ENCODE results near the gene P3R3URF. TPM values are rescaled to one million over a fixed set of nuclear protein-coding genes. Genes with fewer than 3 reads are reported as not detected.
A peak's percentile ranks its signal among the peaks of the same experiment; 100 is the strongest.

Gene P3R3URF
- total RNA-seq, 1 donor from 2014 or later, result not detected

DNA sequence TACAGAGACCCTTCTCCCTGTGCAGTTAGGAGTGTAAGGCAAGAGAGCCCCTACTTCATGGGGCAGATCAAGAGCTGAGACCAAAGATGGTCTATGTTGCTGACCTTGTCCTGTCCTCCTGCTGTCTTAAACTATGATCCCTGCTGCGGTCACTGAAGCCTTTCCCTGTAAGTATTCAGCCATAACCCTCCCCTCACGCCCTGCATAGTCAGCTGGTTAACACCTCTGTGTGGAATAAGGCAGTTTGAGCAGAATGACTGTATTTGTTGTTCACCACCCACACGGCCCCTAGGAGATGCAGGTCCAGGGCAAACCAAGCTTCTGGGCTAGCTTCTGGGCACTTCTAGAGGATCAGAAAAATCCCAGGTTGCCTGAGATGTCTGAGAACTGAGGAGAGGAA lies 1.0 kb downstream of the P3R3URF start:
- no peaks in the 10 kb centered on the region for H3K4me1 Mint-ChIP-seq (ENCODE audit: low read depth)
- H3K9me3 Mint-ChIP-seq, result no peaks in the 10 kb centered on the region
- H3K4me3 Mint-ChIP-seq, result no peak overlapping the region
- DNase-seq (ENCODE audit: low spot score), result no peak
- no peak overlapping the region for H3K27ac Mint-ChIP-seq
- H3K36me3 Mint-ChIP-seq (ENCODE audit: low read depth), result no peaks in the 10 kb centered on the region
- intact Hi-C loops (cut with micrococcal nuclease), result no loop called here
- H3K27me3 Mint-ChIP-seq (ENCODE audit: insufficient read depth), result peaks cover 9% of the 10 kb centered on the region

DNA sequence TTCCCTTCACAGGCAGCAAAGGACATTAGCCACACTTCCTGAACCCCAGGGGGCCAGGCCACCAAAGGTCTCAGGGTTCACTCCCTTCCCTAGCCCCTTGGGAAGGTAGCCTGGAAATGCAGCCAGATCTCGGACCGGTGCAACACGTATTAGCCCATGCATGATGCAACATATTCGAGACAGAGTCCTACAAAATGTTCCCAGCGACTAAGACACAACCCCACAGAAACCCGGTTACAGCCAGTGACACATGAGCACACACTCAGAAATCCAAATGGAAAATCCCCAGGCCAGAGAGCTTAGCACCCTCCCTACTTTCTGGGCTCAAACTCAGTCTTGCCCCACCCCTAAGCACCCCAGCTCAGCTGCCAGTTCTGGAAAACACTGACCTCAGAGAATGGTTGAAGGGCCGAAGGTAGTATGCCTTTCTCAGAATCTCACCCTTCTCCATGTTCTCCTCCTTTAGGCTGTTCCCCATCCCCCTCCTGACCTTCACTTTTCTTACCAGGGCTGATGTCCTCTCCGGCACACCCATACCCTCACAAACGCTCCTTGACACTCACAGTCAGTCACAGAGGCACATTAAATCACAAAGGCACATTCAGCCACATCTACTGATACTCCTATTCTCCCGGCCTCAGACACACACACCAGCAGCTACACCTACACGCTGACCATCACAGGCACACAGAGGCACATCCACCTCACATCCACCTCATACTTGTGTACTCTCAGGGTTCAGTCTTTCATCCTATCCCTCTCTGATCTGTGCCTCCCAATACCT lies 1.6 kb downstream of the P3R3URF start, which contains the start of gene TSPAN1:
TSS of gene TSPAN1 (plus strand) at position 640 of the 784 bp plus-strand sequence. CDS start 6,021 bp downstream, outside the sequence.
- Mint-ChIP-seq H3K27ac (no peak within 1 kb of the TSS), H3K4me3 (no peak within 1 kb of the TSS), H3K36me3 (ENCODE audit: low read depth) (no peaks in the 10 kb centered on the region), H3K4me1 (ENCODE audit: low read depth) (no peaks in the 10 kb centered on the region), H3K9me3 (no peaks in the 10 kb centered on the region), H3K27me3 (ENCODE audit: insufficient read depth) (peaks cover 12% of the 10 kb centered on the region)
- no peak for DNase-seq (ENCODE audit: low spot score)
- intact Hi-C loops (cut with micrococcal nuclease), result no loop called here

DNA sequence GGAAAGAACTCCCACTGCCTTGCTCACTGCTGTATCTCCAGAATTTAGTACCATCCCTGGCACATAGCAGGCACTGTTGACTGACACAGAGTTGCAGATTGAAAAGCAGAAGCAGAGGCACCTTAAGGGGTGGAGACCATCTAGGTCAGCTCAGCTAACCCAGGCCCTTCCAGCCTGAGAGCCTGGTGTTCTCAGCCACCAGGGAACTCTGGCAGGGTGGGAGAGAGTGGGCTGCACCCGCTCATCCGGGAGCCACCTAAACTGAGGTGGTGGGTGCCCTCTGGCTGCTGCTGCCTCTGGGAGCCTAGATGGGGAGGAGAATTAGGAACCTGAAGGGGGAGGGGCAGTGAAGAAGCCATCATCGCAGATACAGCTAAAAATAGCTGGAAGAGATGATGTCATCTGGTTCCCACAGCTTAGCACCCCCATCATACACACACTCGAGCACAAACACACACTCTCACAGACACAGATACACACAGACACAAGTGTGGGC lies 2.9 kb downstream of the P3R3URF start:
- H3K4me3 Mint-ChIP-seq, result no peak overlapping the region
- no peaks in the 10 kb centered on the region for H3K36me3 Mint-ChIP-seq (ENCODE audit: low read depth)
- no peak for DNase-seq (ENCODE audit: low spot score)
- H3K27ac Mint-ChIP-seq, result no peak overlapping the region
- H3K4me1 Mint-ChIP-seq (ENCODE audit: low read depth), result no peaks in the 10 kb centered on the region
- intact Hi-C loops (cut with micrococcal nuclease), result no loop called here
- peaks cover 12% of the 10 kb centered on the region for H3K27me3 Mint-ChIP-seq (ENCODE audit: insufficient read depth)
- H3K9me3 Mint-ChIP-seq, result no peaks in the 10 kb centered on the region

DNA sequence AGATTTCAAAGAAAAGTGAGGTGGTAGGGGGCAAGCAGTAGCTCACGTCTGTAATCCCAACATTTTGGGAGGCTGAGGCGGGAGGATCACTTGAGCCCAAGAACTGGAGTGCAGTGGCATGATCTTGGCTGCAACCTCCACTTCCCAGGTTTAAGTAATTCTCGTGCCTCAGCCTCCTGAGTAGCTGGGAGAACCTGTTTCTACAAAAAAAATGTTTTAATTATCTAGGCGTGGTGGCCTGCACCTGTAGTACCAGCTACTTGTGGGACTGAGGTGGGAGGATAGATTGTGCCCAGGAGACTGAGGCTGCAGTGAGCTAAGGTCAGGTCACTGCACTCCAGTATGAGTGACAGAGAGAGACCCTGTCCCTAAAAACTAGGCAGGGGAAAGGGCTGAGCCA lies 4.0 kb downstream of the P3R3URF start:
- peaks cover 15% of the 10 kb centered on the region for H3K27me3 Mint-ChIP-seq (ENCODE audit: insufficient read depth)
- H3K27ac Mint-ChIP-seq, result no peak overlapping the region
- intact Hi-C loops (cut with micrococcal nuclease), result no loop called here

DNA sequence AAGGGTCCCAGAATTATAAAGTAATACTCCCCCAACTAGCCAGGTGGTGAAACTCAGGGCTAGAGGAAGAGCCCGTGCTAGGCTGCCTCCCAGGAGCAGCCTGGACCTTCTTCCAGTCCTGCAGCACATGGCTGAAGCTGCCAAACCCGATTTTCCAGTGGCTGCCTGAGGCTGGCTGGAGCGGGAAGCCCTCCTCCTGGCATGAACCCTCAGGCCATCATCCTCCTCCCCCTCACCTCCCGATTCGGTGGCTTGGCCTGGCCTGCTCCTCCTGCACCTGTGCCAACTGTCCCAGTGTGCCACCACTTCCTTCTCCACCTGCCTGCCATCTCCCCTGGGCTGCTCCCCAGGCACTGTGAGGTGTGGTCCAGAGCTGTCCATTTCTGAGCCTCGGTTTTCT lies 4.4 kb downstream of the P3R3URF start:
- peaks cover 11% of the 10 kb centered on the region for H3K4me1 Mint-ChIP-seq (ENCODE audit: low read depth)
- peaks cover 14% of the 10 kb centered on the region for H3K27me3 Mint-ChIP-seq (ENCODE audit: insufficient read depth)
- H3K4me3 Mint-ChIP-seq, result no peak overlapping the region
- no peaks in the 10 kb centered on the region for H3K36me3 Mint-ChIP-seq (ENCODE audit: low read depth)
- no peak overlapping the region for H3K27ac Mint-ChIP-seq
- no peaks in the 10 kb centered on the region for H3K9me3 Mint-ChIP-seq
- DNase-seq (ENCODE audit: low spot score), result no peak
- intact Hi-C loops (cut with micrococcal nuclease), result no loop called here

More for the DNA sequence above, 4.0 kb downstream of the P3R3URF start:
- DNase-seq (ENCODE audit: low spot score), result no peak
- Mint-ChIP-seq H3K9me3 (no peaks in the 10 kb centered on the region), H3K4me3 (no peak overlapping the region), H3K4me1 (ENCODE audit: low read depth) (peaks cover 6% of the 10 kb centered on the region), H3K36me3 (ENCODE audit: low read depth) (no peaks in the 10 kb centered on the region)

DNA sequence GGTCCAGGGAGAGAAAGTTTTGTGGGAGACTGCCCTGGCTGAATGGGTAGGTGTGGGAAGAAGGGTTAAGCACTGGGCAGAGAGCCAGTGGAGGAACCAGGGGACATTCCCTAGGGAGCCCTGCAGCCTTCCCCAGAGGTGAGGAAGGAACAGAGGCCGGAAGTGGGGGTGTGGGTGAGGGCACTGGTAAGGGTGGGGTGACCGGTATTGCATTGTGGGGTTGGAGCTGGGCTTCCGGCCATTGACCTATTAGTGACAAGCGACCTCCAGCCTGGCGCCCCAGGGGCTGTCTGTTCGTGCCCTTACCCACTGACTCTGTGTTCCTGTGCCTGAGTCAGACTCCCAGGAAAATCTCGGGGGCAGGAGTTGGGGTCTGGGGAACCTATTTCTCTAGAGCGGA lies 4.9 kb downstream of the P3R3URF start:
- Mint-ChIP-seq H3K4me1 (ENCODE audit: low read depth) (peaks cover 16% of the 10 kb centered on the region), H3K27me3 (ENCODE audit: insufficient read depth) (peaks cover 14% of the 10 kb centered on the region)

DNA sequence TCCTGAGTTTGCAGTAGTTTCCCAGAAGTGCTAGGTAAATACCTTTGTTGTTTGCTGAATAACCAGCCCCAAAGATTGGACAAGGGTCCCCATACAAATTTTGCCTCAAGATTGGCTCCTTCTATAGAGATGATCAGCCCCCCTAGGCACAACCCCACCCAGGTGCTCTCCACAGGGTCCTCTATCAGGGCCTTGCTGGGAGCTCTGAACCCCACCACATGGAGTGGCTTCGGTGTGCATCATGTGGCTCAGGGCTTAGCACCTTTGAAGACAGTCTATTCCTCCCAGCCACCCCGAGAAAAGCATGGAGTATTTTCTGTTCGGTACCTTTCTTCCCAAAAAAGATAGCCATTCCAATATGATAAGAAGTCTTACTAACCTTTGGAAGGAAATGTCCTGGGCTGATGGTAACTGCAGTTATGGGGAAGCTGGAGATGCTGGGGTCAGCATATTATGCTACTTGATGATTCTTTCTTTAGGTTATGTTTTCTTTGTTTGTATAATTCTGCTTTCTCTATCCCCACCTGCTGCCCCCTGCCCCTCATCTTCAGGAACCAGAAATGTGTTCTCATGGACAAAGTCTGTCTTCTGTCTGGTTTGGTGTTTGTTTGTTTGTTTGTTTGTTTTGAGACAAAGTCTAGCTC lies 6.4 kb downstream of the P3R3URF start:
- Mint-ChIP-seq H3K27ac (no peak overlapping the region), H3K4me1 (ENCODE audit: low read depth) (peaks cover 18% of the 10 kb centered on the region), H3K27me3 (ENCODE audit: insufficient read depth) (peaks cover 14% of the 10 kb centered on the region), H3K9me3 (no peaks in the 10 kb centered on the region), H3K36me3 (ENCODE audit: low read depth) (no peaks in the 10 kb centered on the region), H3K4me3 (no peak overlapping the region)
- DNase-seq (ENCODE audit: low spot score), result no peak
- intact Hi-C loops (cut with micrococcal nuclease), result no loop called here

More for the DNA sequence above, 4.9 kb downstream of the P3R3URF start:
- H3K36me3 Mint-ChIP-seq (ENCODE audit: low read depth), result no peaks in the 10 kb centered on the region
- H3K9me3 Mint-ChIP-seq, result no peaks in the 10 kb centered on the region
- DNase-seq (ENCODE audit: low spot score), result no peak
- no peak overlapping the region for H3K27ac Mint-ChIP-seq
- intact Hi-C loops (cut with micrococcal nuclease), result no loop called here
- H3K4me3 Mint-ChIP-seq, result no peak overlapping the region

DNA sequence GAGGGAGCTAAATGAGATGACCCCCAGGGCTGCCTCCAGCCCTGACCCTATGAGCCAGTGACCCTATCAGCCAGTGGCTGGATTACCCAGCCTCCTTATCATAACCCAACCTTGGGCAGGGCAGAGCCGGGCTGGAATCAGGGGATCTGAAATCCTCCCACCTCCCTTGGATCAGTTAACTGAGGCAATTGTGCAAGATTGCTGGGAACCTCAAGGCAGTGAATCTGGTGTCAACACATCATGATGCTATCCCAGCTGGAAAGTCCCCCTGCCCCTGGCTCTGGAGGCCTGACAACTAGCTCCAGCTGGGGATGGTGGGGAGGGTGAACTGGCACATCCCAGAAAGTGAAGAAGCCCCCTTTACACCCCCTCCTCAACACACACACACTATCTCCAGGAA lies 7.8 kb downstream of the P3R3URF start:
- Mint-ChIP-seq H3K27ac (no peak overlapping the region), H3K36me3 (ENCODE audit: low read depth) (no peaks in the 10 kb centered on the region), H3K9me3 (no peaks in the 10 kb centered on the region), H3K4me3 (no peak overlapping the region), H3K27me3 (ENCODE audit: insufficient read depth) (peaks cover 14% of the 10 kb centered on the region), H3K4me1 (ENCODE audit: low read depth) (peaks cover 18% of the 10 kb centered on the region)
- intact Hi-C loops (cut with micrococcal nuclease), result no loop called here
- no peak for DNase-seq (ENCODE audit: low spot score)

DNA sequence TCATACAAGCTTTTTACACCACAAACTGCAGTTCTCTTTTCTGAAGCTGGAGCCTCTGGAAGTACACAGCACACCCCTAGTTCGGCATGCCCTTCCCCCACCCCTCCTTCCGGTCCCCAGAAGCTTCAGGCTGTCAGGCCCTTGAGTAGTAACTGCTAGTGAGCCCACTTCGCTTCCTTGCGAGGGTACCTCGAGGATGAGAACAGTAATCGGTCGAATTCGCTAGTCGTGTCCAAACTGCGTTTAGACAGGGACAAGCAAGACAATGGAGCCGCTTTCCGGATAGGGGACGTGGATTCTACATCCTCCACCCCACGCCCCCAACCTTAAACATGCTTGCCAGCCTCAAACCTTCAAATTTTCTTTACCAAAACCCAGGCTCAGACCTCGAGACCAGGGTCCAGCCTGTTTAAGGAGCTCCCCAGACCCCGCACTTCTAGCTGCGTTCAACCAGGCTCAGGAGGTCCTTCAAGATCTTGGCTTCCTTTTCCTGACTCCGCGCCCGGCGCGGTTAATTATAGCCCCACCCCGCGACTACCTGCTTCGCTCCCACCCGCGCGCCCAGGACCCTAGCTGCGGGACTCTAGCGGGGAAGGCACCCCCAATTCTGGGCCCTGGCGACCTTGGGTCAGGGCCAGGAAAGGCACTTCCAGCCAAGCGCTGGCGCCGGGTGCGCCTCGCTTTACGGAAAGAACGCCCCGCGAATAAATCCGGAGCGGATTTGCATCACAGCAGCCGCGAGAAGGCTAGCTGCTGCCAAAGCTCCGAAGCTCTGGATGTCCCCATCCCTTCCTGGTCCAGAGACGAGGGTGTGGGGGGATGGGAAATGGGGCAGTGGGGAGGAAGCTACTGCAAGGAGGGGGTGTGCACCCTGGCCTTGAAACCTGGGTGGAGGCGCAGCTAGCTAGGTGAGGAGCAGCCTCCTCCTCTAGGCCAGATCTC lies 9.5 kb downstream of the P3R3URF start:
- peak overlapping the region; percentile 81 for H3K4me3 Mint-ChIP-seq

DNA sequence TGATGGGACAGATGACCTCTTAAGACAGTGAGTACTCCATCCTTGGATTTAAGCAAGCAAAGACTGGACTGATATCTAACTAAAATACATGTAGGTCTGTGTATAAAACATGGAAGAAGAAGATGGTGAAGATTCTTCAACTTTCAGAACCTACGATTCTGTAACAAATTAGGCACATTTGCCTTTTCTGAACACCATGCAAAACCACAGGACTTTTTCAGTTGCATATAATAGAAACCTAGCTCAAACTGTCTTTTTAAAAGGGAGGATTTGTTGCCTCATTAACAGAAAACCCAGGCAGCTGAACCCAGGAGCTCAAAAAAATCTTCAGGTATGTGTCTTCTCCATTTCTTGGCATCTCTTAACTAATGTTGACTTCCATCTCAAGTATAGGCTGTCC lies 16.1 kb downstream of the P3R3URF start:
- DNase-seq (ENCODE audit: low spot score), result no peak
- Mint-ChIP-seq H3K27ac (no peak overlapping the region), H3K4me1 (ENCODE audit: low read depth) (no peaks in the 10 kb centered on the region), H3K27me3 (ENCODE audit: insufficient read depth) (peaks cover 8% of the 10 kb centered on the region), H3K4me3 (no peak overlapping the region), H3K9me3 (no peaks in the 10 kb centered on the region), H3K36me3 (ENCODE audit: low read depth) (no peaks in the 10 kb centered on the region)
- intact Hi-C loops (cut with micrococcal nuclease), result no loop called here

More for the DNA sequence above, 9.5 kb downstream of the P3R3URF start:
- intact Hi-C loops (cut with micrococcal nuclease), result loop anchor here (2.0 kb wide), 1 partner anchor 34 kb away; the partner anchor contains the start of gene PIK3R3
- Mint-ChIP-seq H3K27me3 (ENCODE audit: insufficient read depth) (peaks cover 14% of the 10 kb centered on the region), H3K4me1 (ENCODE audit: low read depth) (peaks cover 18% of the 10 kb centered on the region), H3K36me3 (ENCODE audit: low read depth) (no peaks in the 10 kb centered on the region), H3K9me3 (no peaks in the 10 kb centered on the region), H3K27ac (peak overlapping the region; percentile 82)
- peak; percentile 22 for DNase-seq (ENCODE audit: low spot score)

DNA sequence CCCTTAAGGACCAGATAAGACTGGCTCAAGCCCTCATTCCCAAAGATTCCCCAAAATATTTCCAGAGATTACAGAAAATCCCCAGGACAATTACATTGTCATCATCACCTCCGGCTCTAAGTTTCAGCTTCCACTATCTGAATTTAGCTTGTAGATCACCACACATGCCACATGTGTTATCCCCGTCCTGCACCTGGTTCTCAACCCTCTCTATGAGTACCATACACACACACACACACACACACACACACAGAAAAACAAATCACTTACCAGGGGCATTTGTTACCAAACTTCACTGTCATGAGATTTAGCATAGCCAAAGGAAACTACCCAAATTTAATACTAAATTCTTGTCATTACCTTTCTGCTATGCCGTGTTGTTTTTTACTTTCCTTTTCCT lies 16.8 kb downstream of the P3R3URF start:
- Mint-ChIP-seq H3K4me1 (ENCODE audit: low read depth) (no peaks in the 10 kb centered on the region), H3K27ac (no peak overlapping the region), H3K27me3 (ENCODE audit: insufficient read depth) (peaks cover 11% of the 10 kb centered on the region), H3K4me3 (no peak overlapping the region), H3K36me3 (ENCODE audit: low read depth) (no peaks in the 10 kb centered on the region), H3K9me3 (no peaks in the 10 kb centered on the region)
- DNase-seq (ENCODE audit: low spot score), result no peak
- intact Hi-C loops (cut with micrococcal nuclease), result no loop called here

Measured in activated T-helper 1 cell treated with anti-CD3 and anti-CD28 coated beads, Interleukin-12 subunit alpha, Interleukin-12 subunit beta, Interleukin-2, Interleukin-4 antibody, amounts not matched to agents 30 ng/mL and 10 ng/mL and 1 ng/mL, durations not matched to agents 14 hours and 24 hours and 36 hours (primary cell).